H1 (cell line): Measurements from ENCODE around the gene ENOX2. TPM values are rescaled to one million over a fixed set of nuclear protein-coding genes. Genes with fewer than 3 reads are reported as not detected.

Experiments used
- CTCF ChIA-PET: fragments of 300-600 bp; sonication (Branson Sonifier 250); formaldehyde crosslinking; loops from one replicate; lab custom pipeline; 2021; ENCODE audit not compliant: partially characterized antibody; lab: Charles Lee
- POLR2A ChIA-PET: fragments of 300-600 bp; sonication (Branson Sonifier 250); formaldehyde crosslinking; loops from one replicate; lab custom pipeline; 2021; ENCODE audit warnings: inconsistent platforms; ENCODE audit not compliant: partially characterized antibody; lab: Charles Lee
- DNase-seq, 2 experiments: peaks; one replicate each; pipeline versions ENCODE4 v3.0.0 to v3.0.0-alpha.2; 2010 to 2022; ENCODE audit warnings: low spot score in 2 of 2, low read depth in 1 of 2, mixed read lengths in 1 of 2
- FAIRE-seq: peaks from 2 replicates; lab custom pipeline; 2011; peaks lifted over from hg19 to GRCh38; lab: Jason Lieb, UNC
- H2AFZ ChIP-seq: 2 replicates; pipeline ENCODE4 v1.8.1; 2012; ENCODE audit warnings: low read length, inconsistent platforms
- H2AK5ac ChIP-seq: 2 replicates; pipeline ENCODE4 v1.6.1; 2013; ENCODE audit warnings: low read depth, low read length
- H2BK120ac ChIP-seq: replicated peaks from 2 replicates; pipeline ENCODE3; 2013; ENCODE audit warnings: low read depth, low read length, inconsistent platforms
- H2BK12ac ChIP-seq: 2 replicates; pipeline ENCODE4 v1.6.1; 2013; ENCODE audit warnings: low read depth, low read length
- H2BK15ac ChIP-seq: 2 replicates; pipeline ENCODE4 v1.6.1; 2013; ENCODE audit warnings: low read length
- H2BK20ac ChIP-seq: 2 replicates; pipeline ENCODE4 v1.6.1; 2013; ENCODE audit warnings: low read length
- H2BK5ac ChIP-seq: 2 replicates; pipeline ENCODE4 v1.6.1; 2013; ENCODE audit warnings: low read depth, low read length
- H3K14ac ChIP-seq: 2 replicates; pipeline ENCODE4 v1.6.1; 2013; ENCODE audit warnings: inconsistent platforms; ENCODE audit not compliant: insufficient read length
- H3K18ac ChIP-seq: 2 replicates; pipeline ENCODE4 v1.6.1; 2013; ENCODE audit warnings: low read length; ENCODE audit errors: extremely low read depth
- H3K23ac ChIP-seq: 2 replicates; pipeline ENCODE4 v1.6.1; 2013; ENCODE audit warnings: inconsistent platforms; ENCODE audit not compliant: insufficient read length
- H3K23me2 ChIP-seq: 2 replicates; pipeline ENCODE4 v1.6.1; 2013; ENCODE audit warnings: low read depth, low read length
- H3K27ac ChIP-seq: 2 replicates; pipeline ENCODE4 v1.6.1; 2011; ENCODE audit warnings: low read depth, low read length, inconsistent platforms
- H3K27me3 ChIP-seq, 4 experiments: replicated peaks in 1 of 4; 1 replicate in 1 of 4; 2 replicates in 3 of 4; pipeline versions ENCODE4 v1.6.1 to v1.8.1; 2011 to 2013; ENCODE audit warnings: low read length in 3 of 4, mild to moderate bottlenecking in 3 of 4, inconsistent platforms in 2 of 4, mixed read lengths in 2 of 4, moderate library complexity in 1 of 4; ENCODE audit not compliant: control insufficient read depth in 3 of 4, insufficient read depth in 3 of 4; ENCODE audit errors: extremely low read depth in 1 of 4
- H3K36me3 ChIP-seq, 4 experiments: 2 replicates each; pipeline versions ENCODE4 v1.6.1 to v1.8.1; 2011 to 2013; ENCODE audit warnings: mild to moderate bottlenecking in 4 of 4, low read length in 3 of 4, moderate library complexity in 2 of 4, control low read depth in 1 of 4, inconsistent platforms in 1 of 4; ENCODE audit not compliant: insufficient read depth in 4 of 4, control insufficient read depth in 2 of 4
- H3K4ac ChIP-seq: replicated peaks from 2 replicates; pipeline ENCODE3; 2013; ENCODE audit warnings: low read length, low read depth, mixed read lengths, inconsistent platforms; ENCODE audit not compliant: insufficient read length
- H3K4me1 ChIP-seq, 4 experiments: replicated peaks in 1 of 4; 1 replicate in 1 of 4; 2 replicates in 3 of 4; pipeline versions ENCODE4 v1.6.1 to v1.8.1; 2011 to 2013; ENCODE audit warnings: low read length in 3 of 4, inconsistent platforms in 2 of 4, mixed read lengths in 1 of 4; ENCODE audit not compliant: insufficient read depth in 4 of 4, control insufficient read depth in 3 of 4
- H3K4me2 ChIP-seq, 2 experiments: 2 replicates each; pipeline versions ENCODE4 v1.6.1 to v1.8.1; 2011 to 2013; ENCODE audit warnings: low read depth in 2 of 2, low read length in 2 of 2, control low read depth in 1 of 2, inconsistent platforms in 1 of 2, mild to moderate bottlenecking in 1 of 2; ENCODE audit not compliant: insufficient read depth in 1 of 2
- H3K4me3 ChIP-seq, 4 experiments: fragments of 200-600, 300-600 bp in 1 of 4; sonication (generic), shearing (Covaris generic), sonication (Bioruptor Twin) in 1 of 4; 2 replicates each; pipeline versions ENCODE4 v1.5.1 to v1.8.1; 2011 to 2016; ENCODE audit warnings: low read length in 4 of 4, low read depth in 3 of 4, control low read depth in 2 of 4, inconsistent platforms in 2 of 4, mild to moderate bottlenecking in 2 of 4, mixed read lengths in 1 of 4, moderate library complexity in 1 of 4; ENCODE audit not compliant: insufficient read depth in 2 of 4; ENCODE audit errors: extremely low read depth in 1 of 4
- H3K56ac ChIP-seq: replicated peaks from 2 replicates; pipeline ENCODE3; 2013; ENCODE audit warnings: low read depth, mild to moderate bottlenecking, mixed read lengths, low read length, inconsistent platforms; ENCODE audit not compliant: insufficient read length
- H3K79me1 ChIP-seq: 2 replicates; pipeline ENCODE4 v1.6.1; 2013; ENCODE audit warnings: low read depth, low read length, control low read depth
- H3K79me2 ChIP-seq, 2 experiments: 2 replicates each; pipeline versions ENCODE4 v1.6.1 to v1.8.1; 2012 to 2013; ENCODE audit warnings: low read length in 2 of 2, mild to moderate bottlenecking in 2 of 2, inconsistent platforms in 1 of 2; ENCODE audit not compliant: insufficient read depth in 2 of 2, control insufficient read depth in 1 of 2
- H3K9ac ChIP-seq, 4 experiments: replicated peaks in 1 of 4; 1 replicate in 1 of 4; 2 replicates in 3 of 4; pipeline versions ENCODE4 v1.6.1 to v1.8.1; 2011 to 2013; ENCODE audit warnings: low read depth in 3 of 4, low read length in 3 of 4, control low read depth in 2 of 4, mild to moderate bottlenecking in 2 of 4, moderate library complexity in 2 of 4, inconsistent platforms in 1 of 4; ENCODE audit errors: extremely low read depth in 1 of 4
- H3K9me3 ChIP-seq, 2 experiments: 2 replicates each; pipeline versions ENCODE4 v1.6.1 to v1.8.1; 2012 to 2013; ENCODE audit warnings: mild to moderate bottlenecking in 2 of 2, moderate library complexity in 2 of 2, control low read depth in 1 of 2, inconsistent platforms in 1 of 2, low read depth in 1 of 2, low read length in 1 of 2, mixed read lengths in 1 of 2; ENCODE audit not compliant: insufficient read depth in 2 of 2
- H4K20me1 ChIP-seq, 2 experiments: replicated peaks in 1 of 2; 2 replicates each; pipeline versions ENCODE3 to v1.8.1; 2011 to 2013; ENCODE audit warnings: inconsistent platforms in 2 of 2, low read length in 2 of 2, mild to moderate bottlenecking in 1 of 2; ENCODE audit not compliant: insufficient read depth in 2 of 2, control insufficient read depth in 1 of 2
- H4K5ac ChIP-seq: 2 replicates; pipeline ENCODE4 v1.6.1; 2013; ENCODE audit warnings: low read length, low read depth, mixed read lengths, inconsistent platforms; ENCODE audit not compliant: insufficient read length
- H4K8ac ChIP-seq: 2 replicates; pipeline ENCODE4 v1.8.0; 2013; ENCODE audit warnings: mild to moderate bottlenecking, moderate library complexity, low read length, inconsistent platforms; ENCODE audit not compliant: insufficient read depth; ENCODE audit errors: extremely low read depth
- H4K91ac ChIP-seq: replicated peaks from 2 replicates; pipeline ENCODE3; 2013; ENCODE audit warnings: low read length, mixed read lengths, inconsistent platforms; ENCODE audit not compliant: insufficient read length
- ASH2L ChIP-seq: fragments of 200-600, 300-600 bp; sonication (generic); IDR thresholded peaks from one replicate; pipeline ENCODE4 v1.7.1; 2017; ENCODE audit warnings: low read length
- WGBS, 2 experiments: shearing (Covaris generic) in 1 of 2; methylation state at CpG; one replicate each; pipeline versions ENCODE4 v1.1.6 to v1.1.7; 2013 to 2015; ENCODE audit warnings: low lambda C conversion rate in 2 of 2, mixed read lengths in 2 of 2, inconsistent platforms in 1 of 2, low coverage in 1 of 2, missing lambda C conversion rate in 1 of 2; ENCODE audit not compliant: insufficient replicate concordance in 2 of 2, insufficient coverage in 1 of 2, insufficient read length in 1 of 2; ENCODE audit errors: extremely low coverage in 1 of 2, missing lambda C conversion rate in 1 of 2; 5-methylcytosine and 5-hydroxymethylcytosine counted together
- polyA plus RNA-seq, 7 experiments: library from polyadenylated mRNA; depleted of rRNA in 3 of 7; stranded (reverse) in 5 of 7; unstranded in 2 of 7; fragments of >200 nt in 5 of 7; fragments of 200-250 nt in 2 of 7; gene quantifications; 1 replicate in 5 of 7; 2 replicates in 1 of 7; 4 replicates in 1 of 7; pipeline versions ENCODE4 v1.2.1 to v1.2.3, GENCODE V29; 2011 to 2013; ENCODE audit warnings: missing spikeins in 2 of 7, mixed read lengths in 2 of 7
- total RNA-seq: library from RNA; stranded (reverse); fragmentation: NEBNext Ultra II Directional; extraction: Animal tissue kit (Norgen Biotek cat#: 25700); gene quantifications from 2 replicates; pipeline ENCODE4 v1.2.1, GENCODE V29; 2021

ENOX2 gene
- total and polyA plus RNA-seq, 2 of the 8 experiments (the other 6 are each of a cell fraction or from before 2014, with no cell fraction given), result 4.5 to 12.3 TPM

GRCh38 chrX:130772776-130773143, 130.2 kb downstream of the ENOX2 start:
- no peak for TF ChIP-seq ASH2L
- no peak overlapping the region for H3K27ac ChIP-seq
- no peak overlapping the region for H3K4me2 ChIP-seq

More at GRCh38 chrX:130772776-130773143, 130.2 kb downstream of the ENOX2 start:
- no peak overlapping the region for H3K56ac ChIP-seq
- no peak overlapping the region for H4K8ac ChIP-seq
- no peak overlapping the region for H2BK120ac ChIP-seq
- no peak overlapping the region for H3K9ac ChIP-seq
- WGBS, 2 experiments, result 87% methylated on average over 4 of the region's 4 CpGs; no CpG with 5 or more reads in 1 of the 2 experiments
- H4K91ac ChIP-seq, result no peak overlapping the region
- H2BK5ac ChIP-seq, result no peak overlapping the region
- H4K20me1 ChIP-seq, result no peaks in the 10 kb centered on the region
- no peak overlapping the region for H3K4me3 ChIP-seq
- H3K36me3 ChIP-seq, result no peaks in the 10 kb centered on the region
- H4K5ac ChIP-seq, result no peak overlapping the region
- H2AFZ ChIP-seq, result no peak overlapping the region
- no peak overlapping the region for H3K14ac ChIP-seq
- H3K23ac ChIP-seq, result no peak overlapping the region
- no peak overlapping the region for H3K4ac ChIP-seq
- ChIA-PET CTCF (no interaction called here), POLR2A (no interaction called here)
- H2AK5ac ChIP-seq, result no peak overlapping the region
- DNase-seq, result no peak
- no peaks in the 10 kb centered on the region for H3K23me2 ChIP-seq
- no peaks in the 10 kb centered on the region for H3K79me2 ChIP-seq
- no peaks in the 10 kb centered on the region for H3K79me1 ChIP-seq
- FAIRE-seq, result no peak
- H2BK15ac ChIP-seq, result no peak overlapping the region
- peaks cover 0 to 1% (median 0%) of the 10 kb centered on the region in 4 experiments; a peak in 1 of 7 replicates for H3K27me3 ChIP-seq
- no peaks in the 10 kb centered on the region for H3K9me3 ChIP-seq
- H2BK20ac ChIP-seq, result no peak overlapping the region
- no peak overlapping the region for H2BK12ac ChIP-seq
- no peak overlapping the region for H3K18ac ChIP-seq
- no peaks in the 10 kb centered on the region for H3K4me1 ChIP-seq
